ENCODE results near the gene F12.

- TF ChIP-seq JUND (IDR thresholded peaks at IDR 0.05) (no peak), GABPA (IDR thresholded peaks at IDR 0.05; ENCODE audit: low read depth) (peak; percentile 46), PBX3 (IDR thresholded peaks at IDR 0.05) (no peak), EZH2phosphoT487 (IDR thresholded peaks at IDR 0.05; ENCODE audit: borderline replicate concordance, low read depth) (no peak), CTCF (IDR thresholded peaks at IDR 0.05) (peak; percentile 64), RFX5 (IDR thresholded peaks at IDR 0.05; ENCODE audit: low read length) (no peak), REST (IDR thresholded peaks at IDR 0.05; ENCODE audit: low read depth, low read length) (no peak), CHD2 (IDR thresholded peaks at IDR 0.05; ENCODE audit: low read length, partially characterized antibody) (no peak), SMC3 (IDR thresholded peaks at IDR 0.05; ENCODE audit: low read depth, low read length) (peak; percentile 7; the same call in 1 of the 2 replicates), NRF1 (IDR thresholded peaks at IDR 0.05; ENCODE audit: low read depth, low read length) (peak; percentile 53)
Observed at GRCh38 chr5:177455036-177455660, 45.8 kb upstream of the F12 start.
